Gastroesophageal sphincter (tissue), 2 donors: Measurements from ENCODE around the gene WDR31.

Experiments
- POLR2A ChIP-seq, 2 donors: fragments of 450-650 bp; IDR thresholded peaks; one replicate each; pipeline ENCODE4 v1.6.1; 2017; ENCODE audit warnings: antibody characterized with exemption in 2 of 2, mild to moderate bottlenecking in 2 of 2, moderate library complexity in 1 of 2
- POLR2AphosphoS5 ChIP-seq: sonication (generic); formaldehyde crosslinking; IDR thresholded peaks from one replicate; pipeline ENCODE4 v1.6.1; 2017; ENCODE audit warnings: antibody characterized with exemption

DNA sequence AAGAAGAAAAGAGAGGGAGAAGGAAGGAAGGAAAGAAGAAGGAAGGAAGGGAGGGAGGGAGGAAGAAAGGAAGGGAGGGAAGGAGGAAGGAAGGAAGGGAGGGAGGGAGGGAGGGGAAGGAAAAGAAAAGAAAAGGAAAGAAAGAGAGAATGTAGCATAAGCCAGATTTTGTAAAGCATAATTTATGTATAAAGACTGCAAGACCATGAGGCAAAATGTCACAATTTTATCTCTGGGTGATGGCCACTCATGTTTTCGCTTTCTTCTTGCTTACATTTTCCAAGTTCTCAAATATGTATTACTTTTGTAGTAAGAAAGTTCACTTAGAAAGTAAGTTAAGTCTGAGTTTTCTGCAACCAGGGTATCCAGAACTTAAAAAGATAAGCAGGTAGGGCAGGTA is 33.5 kb downstream of the WDR31 start:
- TF ChIP-seq POLR2AphosphoS5 (no peak), POLR2A (IDR thresholded peaks at IDR 0.05) (no peak)
